HG03159 (cell line): ENCODE data around the gene PREB.

Experiments used
- ATAC-seq: cut with Tn5 transposase; IDR thresholded peaks from one replicate; pipeline ENCODE4 v1.9.1; 2021; ENCODE audit warnings: mild to moderate bottlenecking, moderate library complexity; ENCODE audit not compliant: unreplicated experiment

Gene PREB

GRCh38 chr2:27085062-27085672 is 49.3 kb downstream of the PREB start:
- no peak for ATAC-seq

GRCh38 chr2:27084297-27085061 is 50.0 kb downstream of the PREB start:
- no peak for ATAC-seq

GRCh38 chr2:27083410-27084296 is 50.8 kb downstream of the PREB start:
- ATAC-seq = no peak

- no peak for ATAC-seq
Measured at GRCh38 chr2:27082773-27083409, 51.5 kb downstream of the PREB start.

- no peak for ATAC-seq
Measured at GRCh38 chr2:27081984-27082772, 52.3 kb downstream of the PREB start.
